GM19025 (cell line): ENCODE data around the gene SEC22A.

ENCODE experiments used
- ATAC-seq: cut with Tn5 transposase; IDR thresholded peaks from one replicate; pipeline ENCODE4 v1.9.1; 2021; ENCODE audit warnings: mild to moderate bottlenecking, low read depth, moderate library complexity; ENCODE audit not compliant: unreplicated experiment

The SEC22A gene, protein sequence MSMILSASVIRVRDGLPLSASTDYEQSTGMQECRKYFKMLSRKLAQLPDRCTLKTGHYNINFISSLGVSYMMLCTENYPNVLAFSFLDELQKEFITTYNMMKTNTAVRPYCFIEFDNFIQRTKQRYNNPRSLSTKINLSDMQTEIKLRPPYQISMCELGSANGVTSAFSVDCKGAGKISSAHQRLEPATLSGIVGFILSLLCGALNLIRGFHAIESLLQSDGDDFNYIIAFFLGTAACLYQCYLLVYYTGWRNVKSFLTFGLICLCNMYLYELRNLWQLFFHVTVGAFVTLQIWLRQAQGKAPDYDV

DNA sequence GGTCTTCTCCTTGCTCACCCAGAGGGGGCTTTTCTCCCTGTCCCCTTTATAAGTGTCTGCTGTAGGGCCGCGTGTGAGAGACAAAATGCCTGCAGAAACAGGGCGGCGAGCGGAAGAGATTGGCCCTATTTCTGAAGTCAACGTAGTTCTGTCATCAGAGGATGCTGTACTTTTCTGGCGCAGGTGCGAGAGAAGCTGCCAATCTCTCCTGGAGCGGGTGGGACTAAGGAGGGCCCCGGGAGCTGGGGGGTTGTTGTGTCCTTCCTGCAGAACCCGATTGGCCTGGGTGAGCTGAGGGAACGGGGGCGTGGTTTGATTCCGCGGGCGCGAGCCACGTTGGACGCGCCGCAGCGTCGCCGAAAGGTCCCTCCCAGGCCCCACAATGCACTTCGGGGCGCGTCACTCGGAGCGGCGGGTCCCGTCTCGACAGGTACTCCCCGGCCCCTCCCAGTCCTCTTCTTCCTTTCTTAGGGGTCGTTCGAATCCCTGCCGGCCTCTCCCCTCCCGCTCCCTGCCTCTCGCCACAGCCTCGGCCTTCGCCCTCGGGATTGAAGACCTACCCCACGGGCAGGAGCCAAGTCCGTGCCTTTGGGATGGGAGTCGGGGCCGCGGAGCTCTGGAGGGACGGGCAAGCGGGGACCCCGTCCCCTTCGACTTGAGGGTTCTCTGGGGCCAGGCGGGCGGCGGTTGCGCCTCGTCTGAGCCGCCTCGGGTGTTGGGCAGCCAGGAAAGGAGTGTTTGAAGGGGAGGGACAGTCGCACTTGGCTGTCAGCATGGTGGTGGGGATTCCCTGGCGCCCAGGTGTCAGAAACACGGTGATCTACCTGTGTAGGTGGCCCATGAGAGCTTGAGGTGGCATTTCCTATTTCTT is at the start of gene SEC22A:
SEC22A (plus strand) TSS at position 387 of the 871 bp plus-strand sequence. CDS start 7,275 bp downstream, outside the sequence.
- peak; percentile 99 for ATAC-seq

DNA sequence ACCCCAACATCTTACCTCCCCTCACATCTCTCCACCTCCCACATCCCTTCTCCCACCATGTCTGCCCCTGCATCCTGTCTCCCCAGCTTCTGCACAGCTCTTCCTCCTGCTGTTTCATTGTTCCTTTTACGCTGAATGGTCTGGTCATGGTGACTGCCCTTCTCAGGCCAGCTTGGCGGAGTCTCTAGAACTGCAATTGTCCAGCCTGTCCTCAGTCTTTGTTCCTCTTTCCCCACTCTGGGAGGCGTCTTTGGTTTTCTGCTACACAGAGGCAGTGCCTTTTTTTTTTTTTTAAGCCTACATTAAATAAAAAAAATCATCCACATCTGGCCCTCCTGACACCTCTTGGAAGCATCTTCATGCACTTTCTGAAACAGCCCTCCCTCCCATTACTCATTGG is 49.1 kb upstream of the SEC22A start:
- no peak for ATAC-seq

DNA sequence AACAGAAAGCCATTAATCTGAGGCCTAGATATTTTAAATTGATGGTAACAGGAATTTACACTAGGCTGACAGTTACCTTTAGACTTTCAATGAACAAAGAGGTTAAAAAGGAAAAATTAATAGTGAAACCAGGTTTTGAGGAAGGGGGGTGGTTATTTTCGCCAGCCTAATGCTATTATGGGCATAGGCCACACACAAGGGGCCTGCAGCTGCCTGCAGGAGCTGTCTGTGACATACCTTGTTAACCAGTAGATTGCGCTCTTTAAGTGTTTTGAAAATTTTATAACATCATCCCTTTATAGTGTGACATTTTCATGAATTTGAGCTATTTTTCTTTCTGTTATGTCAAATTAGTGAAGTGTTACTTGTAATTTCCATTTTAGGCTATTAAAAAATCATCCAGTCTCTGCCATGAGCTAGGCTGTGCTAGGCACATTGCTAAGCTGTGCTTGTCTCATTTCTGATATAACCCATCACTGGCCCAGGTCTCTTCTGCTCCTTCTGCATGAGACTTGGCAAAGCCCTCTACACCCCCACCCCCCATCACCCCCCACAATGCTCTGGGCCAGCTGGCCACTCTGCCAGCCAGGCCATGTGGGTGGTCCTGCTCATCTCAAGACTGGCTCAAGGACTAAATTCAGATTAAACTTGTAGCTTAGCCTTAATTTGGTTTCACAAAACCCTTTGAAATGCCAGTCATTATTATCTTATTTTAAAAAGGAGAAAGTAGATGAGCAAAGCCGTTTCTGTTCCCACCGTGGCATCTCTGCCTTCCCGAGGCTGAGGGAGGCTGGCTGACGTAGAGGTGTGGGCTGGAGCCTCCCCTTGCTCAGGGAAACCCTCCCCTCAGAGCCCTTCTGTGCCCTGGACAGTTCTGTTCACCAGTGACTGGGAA is 48.4 kb upstream of the SEC22A start:
- ATAC-seq: no peak

DNA sequence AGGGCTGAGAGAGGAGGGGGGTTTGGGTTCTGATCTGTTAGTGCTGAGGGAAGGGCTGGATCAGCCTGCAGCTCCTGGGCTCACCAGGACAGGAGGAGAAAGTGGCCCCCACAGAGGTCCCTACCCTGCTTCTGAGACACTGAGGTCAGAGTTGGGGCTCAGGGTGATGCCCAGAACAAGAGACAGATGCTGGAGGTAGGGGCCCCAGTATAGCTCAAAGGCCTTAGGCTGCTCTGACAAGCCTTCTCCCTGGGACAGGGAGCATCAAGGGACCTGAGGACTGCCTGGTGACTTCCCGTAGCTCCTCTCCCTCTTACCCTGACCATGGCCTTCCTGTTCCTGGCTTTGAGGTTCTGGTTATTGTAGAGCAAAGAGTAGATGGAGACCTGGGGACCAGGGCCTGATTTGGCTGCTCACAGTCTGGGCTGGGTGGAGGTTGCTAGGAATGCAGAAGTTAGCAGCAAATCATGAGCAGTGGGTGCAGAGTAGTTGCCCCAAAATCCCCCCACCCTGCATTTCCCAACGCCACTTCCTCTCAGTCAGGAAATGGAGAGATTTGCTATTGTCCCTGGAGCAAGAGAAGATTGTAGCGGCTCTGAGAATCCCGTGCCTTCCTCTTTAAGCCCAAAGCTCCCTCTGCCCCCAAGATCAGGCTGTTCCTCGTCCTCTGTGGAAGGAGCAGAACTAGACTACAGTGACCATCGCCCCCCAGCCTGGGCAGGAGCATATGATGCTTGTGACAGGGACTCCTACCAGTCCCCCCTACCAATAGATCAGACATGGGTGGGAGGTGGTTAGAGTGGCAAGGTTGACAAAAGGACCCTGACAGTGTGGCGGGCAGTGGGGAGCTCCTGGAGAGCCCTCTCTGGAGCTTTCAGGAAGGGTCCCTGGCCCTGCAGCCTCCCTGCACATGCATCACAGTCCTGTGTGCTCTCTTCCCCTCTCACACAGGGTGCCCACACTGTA is 47.4 kb upstream of the SEC22A start:
- ATAC-seq: no peak

DNA sequence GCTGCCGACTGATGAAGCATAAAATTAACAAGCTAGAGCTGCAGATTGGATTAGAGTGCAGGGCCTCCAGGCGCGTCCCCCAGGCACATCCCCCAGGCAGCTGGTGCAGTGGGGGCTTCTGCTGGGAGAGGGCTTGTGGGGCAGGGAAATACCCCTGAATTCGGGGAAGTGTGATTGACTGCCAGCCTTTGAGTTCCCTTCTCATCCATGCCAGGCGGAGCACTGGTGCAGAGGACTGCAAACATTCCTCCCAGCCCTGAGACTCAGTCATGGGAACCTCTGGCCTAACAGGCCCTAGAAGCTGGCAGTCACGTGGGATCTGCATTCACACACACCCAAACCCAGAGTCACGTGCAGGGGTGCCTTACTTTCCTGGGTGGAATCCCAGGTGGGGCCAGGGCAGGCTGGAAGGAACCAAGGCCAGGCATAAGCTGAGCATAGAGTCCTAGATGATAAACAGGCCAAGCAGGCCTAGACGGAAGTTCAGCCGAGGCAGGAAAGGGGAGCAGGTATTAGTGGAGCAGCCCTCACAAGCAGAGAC is 46.2 kb upstream of the SEC22A start:
- no peak for ATAC-seq

DNA sequence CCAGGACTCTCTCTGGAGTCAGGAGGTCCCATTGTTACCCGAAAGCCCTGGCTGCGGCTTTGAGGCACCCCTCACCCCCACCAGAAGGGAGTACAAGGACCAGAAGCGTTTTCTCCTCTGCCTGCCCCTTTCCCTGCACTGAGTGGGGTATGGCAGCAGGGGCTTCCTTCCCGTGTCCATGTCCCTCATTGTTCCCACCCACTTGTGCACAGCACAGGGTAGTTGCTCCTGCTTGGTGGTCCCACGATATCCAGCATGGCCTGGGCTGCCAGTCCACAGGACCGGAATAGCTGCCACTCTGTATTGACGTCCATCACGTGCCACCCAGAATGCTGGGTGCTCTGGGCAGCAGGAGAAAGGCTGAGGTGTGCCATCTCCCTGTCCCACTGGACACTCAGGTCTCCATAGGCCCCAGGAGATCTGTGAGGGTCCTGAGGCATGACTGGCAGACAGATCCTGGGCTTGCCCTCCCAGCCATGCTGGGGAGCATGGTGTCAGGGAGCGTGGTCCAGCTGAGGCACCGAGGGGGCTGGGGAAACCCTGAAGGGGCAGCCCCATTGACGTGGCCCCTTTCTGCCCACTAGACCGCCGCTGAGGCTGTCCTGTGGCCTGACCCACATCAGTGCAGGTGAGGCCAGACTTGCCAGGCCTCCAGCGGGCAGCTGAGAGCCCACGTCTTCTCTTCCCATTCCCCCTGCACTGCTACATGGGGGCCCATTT is 45.3 kb upstream of the SEC22A start:
- no peak for ATAC-seq

DNA sequence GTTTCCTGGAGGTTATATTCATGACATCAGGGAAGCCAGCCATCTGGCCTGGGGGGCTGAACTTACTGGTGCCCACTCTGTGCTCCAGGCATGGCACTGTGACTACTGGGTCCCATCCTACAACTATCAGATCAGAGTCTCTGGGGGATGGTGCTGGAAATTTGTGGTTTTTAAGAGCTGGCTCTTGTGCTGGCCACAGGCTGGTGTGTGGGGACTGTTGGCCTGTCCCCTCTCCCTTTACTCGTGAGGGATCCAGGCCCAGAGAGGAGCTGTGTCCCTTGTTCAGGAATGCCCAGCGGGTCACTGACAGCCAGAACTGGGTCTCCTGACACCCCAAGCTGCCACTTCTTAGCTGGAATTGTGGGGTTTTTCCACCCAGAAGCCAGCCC is 44.5 kb upstream of the SEC22A start:
- ATAC-seq: no peak

DNA sequence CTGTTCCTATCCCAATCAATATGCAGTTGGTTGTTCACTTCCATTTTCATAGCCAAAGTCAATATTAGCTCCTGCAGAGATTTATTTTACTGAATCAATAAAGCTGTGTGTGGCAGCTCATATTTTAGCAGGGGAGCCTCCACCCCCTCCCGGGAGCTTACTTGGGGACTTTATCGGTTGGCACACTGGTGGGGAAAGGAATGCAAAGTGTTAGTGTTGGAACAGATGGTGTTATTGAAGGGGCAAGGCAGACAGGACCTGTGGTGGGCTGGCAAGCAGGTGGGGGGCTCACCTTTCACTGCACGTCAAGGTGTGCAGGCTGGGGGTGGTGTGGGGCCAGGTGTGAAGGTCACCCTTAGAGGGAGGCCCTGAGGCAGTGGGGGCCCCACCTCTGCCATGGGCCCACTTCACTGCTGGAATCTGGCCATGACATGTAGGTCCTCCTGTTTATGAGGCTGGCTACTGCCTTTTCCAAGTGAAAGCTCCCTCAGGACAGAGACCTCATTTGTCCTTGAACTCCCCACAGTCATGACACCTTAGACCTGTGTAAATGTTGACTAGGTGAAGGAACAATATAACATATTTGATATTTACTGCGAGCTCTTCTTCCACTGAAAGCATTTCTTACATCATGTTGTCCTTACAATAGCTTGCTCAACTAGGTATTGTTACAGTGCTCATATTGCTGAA is 44.0 kb upstream of the SEC22A start:
- ATAC-seq: no peak

DNA sequence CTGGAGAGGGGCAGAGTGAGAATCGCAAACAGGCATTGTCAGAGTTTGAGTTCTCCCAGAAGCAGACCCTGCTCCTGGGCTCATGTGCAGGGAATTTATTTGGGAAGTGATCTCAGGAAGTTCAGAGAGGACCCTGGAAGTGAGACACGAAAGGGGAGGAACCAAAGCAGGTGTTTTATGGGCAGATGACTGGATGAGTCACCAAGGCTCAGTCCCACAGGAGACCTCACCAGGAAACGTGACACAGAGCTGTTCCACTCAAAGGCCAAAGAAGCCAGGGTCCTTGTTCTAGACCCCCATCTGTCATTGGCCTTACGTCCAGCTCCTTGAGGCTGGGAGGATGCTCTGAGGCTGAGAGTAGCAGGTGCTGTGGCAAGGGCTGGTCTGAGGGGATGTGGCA is 43.4 kb upstream of the SEC22A start:
- no peak for ATAC-seq

DNA sequence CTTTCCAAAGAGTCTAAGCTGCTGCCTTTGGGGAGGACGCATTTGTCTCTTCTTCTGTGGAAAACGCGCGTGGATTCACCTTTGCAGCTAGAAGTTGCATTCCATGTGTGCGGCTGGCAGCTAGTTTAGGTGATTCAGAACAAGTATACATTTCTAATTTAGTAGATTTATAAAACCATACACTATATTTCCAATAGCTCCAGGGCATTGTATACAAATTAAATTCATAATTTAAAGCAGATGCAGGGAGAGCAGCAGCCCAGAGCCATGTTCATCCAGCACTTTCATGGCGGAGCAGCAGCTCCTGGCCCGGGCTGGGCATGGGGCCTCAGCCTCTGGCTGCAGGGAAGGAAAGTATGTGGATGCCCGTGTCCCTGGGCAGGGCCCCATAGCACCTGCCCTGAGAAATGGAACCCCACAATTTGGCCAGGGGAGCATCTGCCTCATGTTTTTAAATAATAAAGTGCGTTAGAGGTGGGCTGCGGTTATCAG is 42.8 kb upstream of the SEC22A start:
- ATAC-seq: no peak

DNA sequence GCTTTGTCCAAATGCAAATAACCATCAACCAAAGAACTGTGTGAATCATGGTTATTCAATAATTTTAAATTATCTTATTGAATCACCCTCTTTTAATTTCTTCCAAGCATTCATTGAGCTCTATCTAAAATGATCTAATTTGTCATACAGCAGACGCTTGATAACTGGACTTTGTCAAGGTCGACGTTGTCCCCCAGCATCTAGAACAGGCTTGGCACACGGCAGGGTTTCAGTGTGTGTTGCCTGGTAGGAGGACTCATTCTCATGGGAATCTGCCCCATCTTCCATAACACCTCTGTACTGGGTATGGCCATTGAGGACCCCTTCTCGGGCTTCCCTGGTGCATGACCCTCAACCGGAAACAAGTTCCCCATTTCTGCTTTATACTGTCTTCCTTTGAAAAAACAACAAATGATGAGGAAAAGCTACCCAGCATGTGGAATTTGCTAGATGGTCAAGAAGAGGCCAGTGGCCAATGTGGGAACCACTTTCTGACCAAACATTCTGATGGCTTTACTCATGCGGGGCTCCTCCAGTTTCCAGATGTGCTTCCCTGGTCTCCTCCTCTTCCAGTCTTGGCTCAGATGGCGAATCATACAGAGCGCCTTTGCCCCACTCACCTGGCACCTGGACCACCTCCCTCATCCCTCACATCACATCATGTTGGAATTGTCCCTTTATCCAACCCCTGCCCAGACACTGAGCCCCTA is 41.7 kb upstream of the SEC22A start:
- no peak for ATAC-seq

DNA sequence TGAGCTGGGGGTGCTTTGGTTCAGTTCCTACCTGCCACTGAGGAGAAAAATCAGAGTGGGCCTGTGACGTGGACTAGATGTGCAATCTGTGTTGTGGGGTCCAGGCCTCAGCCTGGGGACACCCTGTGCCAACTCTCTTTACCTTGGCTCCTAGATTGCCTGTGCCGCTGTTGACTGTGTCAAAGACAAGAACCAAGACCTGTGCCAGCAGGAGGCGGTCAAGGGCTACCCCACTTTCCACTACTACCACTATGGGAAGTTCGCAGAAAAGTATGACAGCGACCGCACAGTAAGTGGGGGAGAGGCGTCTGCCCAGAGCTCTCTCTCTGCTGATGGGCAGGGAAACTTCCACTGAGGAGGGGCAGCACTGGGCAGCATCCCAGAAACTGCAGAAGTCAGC is 40.6 kb upstream of the SEC22A start:
- no peak for ATAC-seq

DNA sequence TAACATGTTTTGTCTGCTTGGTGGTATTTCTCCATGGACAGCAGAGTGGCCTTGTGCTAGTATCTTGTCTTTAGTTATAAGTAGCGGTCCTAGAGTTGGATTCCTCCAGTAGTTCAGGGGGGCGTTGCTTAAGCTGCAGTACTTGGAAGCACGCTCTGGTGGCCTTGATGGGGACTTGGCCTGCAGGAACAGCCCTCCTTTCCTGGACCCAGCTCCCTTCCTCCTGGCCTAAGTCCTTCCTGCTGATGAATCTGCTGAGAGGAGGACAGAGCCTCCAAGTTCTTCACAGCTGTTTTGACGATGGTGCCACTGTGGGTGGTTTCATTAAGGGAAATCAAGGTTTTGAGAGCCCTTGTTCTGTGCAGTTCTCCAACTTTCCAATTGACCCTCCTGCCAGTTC is 38.6 kb upstream of the SEC22A start:
- ATAC-seq: no peak

DNA sequence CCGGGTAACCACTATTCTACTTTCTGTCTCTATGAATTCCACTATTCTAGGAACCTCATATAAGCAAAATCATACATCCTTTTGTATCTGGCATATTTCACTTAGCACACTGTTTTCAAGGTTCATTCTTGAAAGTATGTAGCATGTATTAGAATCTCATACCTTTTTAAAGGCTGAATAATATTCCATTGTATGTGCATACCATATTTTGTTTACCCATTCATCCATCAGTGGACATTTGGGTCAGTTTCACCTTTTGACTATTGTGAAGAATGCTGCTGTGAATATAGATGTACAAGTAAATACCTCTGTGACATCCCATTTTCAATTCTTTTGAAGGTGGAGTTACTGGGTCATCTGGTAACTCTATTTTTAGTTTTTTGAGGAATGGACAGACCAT is 36.6 kb upstream of the SEC22A start:
- ATAC-seq: no peak

DNA sequence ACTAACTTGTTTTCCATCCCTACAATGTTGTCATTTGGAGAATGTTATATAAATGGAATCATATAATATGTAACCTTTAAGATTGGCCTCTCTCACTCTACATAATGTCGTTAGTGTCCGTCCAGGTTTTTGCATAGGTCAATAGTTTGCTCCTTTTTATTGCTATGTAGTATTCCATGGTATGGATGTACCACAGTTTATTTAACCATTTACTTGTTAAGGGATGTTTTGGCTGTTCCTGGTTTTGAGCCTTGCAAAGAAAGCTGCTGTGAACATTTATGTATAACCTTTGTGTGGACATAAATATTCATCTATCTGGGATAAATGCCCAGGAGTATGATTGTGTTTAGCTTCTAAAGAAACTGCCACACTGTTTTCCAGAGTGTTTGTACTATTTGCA is 34.1 kb upstream of the SEC22A start:
- ATAC-seq: no peak

DNA sequence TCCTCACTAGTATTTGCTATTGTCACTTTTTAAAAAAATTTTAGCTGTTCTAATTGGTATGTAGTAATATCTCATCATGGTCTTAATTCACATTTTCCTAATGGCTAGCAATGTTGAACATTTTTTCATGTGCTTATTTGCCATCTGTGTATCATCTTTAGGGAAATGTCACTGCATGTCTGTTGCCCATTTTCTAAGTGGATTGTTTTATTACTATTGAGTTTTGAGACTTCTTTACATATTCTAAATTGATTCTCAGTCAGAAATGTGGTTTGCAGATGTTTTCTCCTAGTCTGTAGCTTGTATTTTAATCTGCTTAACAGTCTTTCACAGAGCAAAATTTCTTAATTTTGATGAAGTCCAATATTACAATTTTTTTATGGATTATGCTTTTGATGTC is 33.6 kb upstream of the SEC22A start:
- no peak for ATAC-seq

DNA sequence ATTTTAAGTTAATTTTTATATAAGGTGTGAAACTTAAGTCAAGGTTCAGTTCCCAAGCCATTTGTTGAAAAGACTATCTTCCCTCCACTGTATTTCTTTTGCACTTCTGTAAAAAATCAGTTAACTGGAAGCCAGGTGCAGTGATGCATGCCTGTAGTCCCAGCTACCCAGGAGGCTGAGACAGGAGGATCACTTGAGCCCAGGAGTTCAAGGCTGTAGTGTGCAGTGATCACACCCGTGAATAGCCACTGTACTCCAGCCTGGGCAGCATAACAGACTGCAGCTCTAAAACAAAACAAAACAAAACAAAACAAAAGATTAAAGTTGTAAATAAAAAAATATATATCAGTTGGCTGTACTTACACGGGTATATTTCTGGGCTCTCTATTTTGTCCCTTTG is 33.1 kb upstream of the SEC22A start:
- no peak for ATAC-seq
